GM23248 (cell line): ENCODE measurements around the gene MLN.

ENCODE experiments used
- EZH2 ChIP-seq: fragments of 200-600 bp; sonication (generic); IDR thresholded peaks from 2 replicates; pipeline ENCODE4 v1.6.1; 2018; ENCODE audit warnings: antibody characterized with exemption, mild to moderate bottlenecking; ENCODE audit not compliant: insufficient read depth, poor library complexity, severe bottlenecking
- EZH2phosphoT487 ChIP-seq: fragments of 200-600 bp; sonication (generic); IDR thresholded peaks from 2 replicates; pipeline ENCODE4 v1.6.1; 2018; ENCODE audit warnings: antibody characterized with exemption, moderate library complexity, mild to moderate bottlenecking, low read depth; ENCODE audit not compliant: insufficient read depth

GRCh38 chr6:33779895-33780294 lies 23.9 kb downstream of the MLN start:
- TF ChIP-seq EZH2 (no peak), EZH2phosphoT487 (no peak)
